DMS79 treated with DMSO at 0.1 percent for 48 hours (cell line): ENCODE results near the gene EAPP.
"Not testable (repeated sequence)": the region's sequence is repeated elsewhere in the genome, so short reads cannot be mapped to it uniquely, and the experiment has no call there.

Experiments
- DNase-seq: peaks from one replicate; lab custom pipeline; 2025; lab: John Stamatoyannopoulos, UW

EAPP gene

DNA sequence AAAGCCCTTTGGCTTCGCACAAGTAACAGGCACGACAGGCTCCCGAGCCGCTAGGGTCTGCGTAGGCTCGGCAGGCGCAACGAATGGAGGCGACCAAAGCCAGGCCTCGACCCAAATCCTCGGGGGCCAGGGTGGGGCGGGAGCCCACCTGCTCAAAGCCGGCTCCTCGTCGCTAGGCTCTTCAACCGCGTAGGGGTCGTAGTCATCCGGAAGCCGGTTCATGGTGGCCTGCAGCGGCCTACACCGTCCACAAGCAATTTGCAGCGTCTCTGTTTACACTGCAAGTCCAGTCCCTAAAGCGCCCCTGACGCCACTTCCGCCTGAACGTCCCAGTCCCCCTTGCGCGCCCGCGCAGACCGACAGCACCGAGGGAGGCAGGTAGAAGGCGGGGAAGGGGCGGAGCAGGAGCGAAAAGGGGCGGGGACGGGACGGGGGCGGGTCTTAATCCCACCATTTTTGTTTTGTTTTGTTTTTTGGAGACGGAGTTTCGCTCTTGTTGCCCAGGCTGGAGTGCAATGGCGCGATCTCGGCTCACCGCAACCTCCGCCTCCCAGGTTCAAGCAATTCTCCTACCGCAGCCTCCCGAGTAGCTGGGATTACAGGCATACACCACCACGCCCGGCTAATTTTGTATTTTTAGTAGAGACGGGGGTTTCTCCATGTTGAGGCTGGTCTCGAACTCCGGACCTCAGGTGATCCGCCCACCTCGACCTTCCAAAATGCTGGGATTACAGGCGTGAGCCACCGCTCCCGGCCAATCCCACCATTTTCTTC, at the start of gene EAPP:
TSS of gene EAPP (minus strand) at position 295 of the 774 bp plus-strand sequence. CDS start at position 222, 73 bp downstream.
- DNase-seq, result no peak

DNA sequence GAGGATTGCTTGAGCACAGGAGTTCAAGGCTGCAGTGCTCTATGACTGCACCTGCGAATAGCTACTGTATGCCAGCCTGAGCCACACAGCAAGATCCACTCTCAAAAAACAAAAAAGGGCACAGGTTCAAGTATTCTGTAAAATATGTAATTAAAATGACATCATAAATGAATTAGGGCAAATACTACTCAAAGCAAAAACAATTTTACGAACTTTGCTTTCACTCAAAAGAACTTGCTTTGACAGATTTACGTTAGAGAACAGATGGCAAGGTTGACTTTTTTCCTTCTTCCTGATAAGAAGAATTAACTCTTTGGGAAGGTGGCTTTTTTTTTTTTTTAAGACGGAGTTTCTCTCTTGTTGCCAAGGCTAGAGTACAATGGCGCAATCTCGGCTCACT, 44.0 kb upstream of the EAPP start:
- DNase-seq, result no peak

DNA sequence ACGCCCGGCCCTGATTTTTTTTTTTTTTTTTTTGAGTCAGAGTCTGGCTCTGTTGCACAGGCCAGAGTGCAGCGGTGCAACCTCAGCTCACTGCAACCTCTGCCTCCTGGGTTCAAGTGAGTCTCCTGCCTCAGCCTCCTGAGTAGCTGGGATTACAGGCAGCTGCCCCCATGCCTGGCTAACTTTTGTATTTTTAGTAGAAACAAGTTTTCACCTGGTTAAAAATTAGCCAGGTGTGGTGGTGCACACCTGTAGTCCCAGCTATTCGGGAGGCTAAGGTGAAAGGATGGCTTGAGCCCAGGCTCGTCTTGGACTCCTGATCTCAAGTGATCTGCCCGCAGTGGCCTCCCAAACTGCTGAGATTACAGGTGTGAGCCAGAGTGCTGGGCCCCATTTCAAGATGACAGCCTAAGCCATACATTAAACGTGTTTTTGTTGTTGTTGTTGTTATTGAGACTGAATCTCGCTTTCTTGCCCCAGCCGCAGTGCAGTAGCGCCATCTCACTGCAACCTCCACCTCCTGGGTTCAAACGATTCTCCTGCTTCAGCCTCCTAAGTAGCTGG, 42.7 kb upstream of the EAPP start:
- no peak for DNase-seq

DNA sequence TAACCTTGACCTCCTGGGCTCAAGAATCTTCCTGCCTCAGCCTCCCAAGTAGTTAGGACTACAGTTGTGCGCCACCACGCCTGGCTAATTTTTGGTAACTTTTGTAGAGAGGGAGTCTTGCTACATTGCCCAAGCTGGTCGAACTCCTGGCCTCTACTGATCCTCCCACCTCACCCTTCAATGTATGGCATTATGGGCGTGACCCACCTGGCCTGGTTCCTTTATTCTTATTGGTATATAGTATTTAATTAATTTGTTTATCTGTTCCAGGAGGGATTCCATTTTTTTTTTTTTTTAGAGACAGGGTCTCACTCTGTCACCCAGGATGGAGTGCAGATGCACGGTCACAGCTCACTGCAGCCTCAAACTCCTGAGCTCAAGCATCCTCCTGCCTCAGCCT, 40.9 kb upstream of the EAPP start:
- no peak for DNase-seq

GRCh38 chr14:34571771-34572170, 32.3 kb upstream of the EAPP start:
- DNase-seq, result no peak

- no peak for DNase-seq
These were observed 30.2 kb upstream of the EAPP start for GRCh38 chr14:34569750-34570149.

GRCh38 chr14:34568803-34569202, 29.3 kb upstream of the EAPP start:
- DNase-seq, result no peak

- DNase-seq, result no peak
These were observed 23.3 kb upstream of the EAPP start for GRCh38 chr14:34562776-34563150.

DNA sequence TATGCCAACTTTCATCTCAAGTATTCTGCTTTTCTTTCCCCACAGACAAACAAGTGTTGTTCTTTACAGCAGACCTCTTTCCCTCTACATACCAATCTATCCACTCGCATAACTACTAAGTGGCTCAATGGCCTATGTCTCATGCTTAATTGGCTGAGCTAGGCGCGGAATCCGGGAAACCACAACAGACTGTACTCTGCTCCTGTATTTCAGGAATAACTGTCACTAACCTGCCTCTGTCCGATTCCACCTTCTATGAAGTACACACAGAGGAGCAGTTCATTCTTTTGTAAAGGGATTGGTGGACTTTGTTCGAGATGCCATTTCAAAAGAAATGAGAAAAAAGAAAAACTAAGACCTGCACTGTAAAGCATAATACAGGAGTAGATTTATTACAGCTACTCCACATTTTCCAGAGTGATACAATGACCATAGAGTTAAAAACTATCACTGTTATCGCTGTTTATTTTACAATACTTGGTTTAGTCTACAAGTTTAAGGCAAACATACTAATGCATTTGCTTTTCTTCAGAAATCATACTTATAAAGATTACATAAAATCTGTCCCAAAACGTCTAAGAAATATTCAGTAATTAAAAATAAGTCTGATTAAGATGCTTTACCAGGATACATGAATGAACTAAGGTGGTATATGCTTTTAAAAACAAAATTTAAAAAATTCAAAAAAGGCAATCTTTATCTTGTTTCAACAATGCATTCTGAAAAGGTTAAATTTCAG, 22.7 kb upstream of the EAPP start:
- not testable (repeated sequence) for DNase-seq

- not testable (repeated sequence) for DNase-seq
These were observed 17.0 kb upstream of the EAPP start for GRCh38 chr14:34556498-34556829.

DNA sequence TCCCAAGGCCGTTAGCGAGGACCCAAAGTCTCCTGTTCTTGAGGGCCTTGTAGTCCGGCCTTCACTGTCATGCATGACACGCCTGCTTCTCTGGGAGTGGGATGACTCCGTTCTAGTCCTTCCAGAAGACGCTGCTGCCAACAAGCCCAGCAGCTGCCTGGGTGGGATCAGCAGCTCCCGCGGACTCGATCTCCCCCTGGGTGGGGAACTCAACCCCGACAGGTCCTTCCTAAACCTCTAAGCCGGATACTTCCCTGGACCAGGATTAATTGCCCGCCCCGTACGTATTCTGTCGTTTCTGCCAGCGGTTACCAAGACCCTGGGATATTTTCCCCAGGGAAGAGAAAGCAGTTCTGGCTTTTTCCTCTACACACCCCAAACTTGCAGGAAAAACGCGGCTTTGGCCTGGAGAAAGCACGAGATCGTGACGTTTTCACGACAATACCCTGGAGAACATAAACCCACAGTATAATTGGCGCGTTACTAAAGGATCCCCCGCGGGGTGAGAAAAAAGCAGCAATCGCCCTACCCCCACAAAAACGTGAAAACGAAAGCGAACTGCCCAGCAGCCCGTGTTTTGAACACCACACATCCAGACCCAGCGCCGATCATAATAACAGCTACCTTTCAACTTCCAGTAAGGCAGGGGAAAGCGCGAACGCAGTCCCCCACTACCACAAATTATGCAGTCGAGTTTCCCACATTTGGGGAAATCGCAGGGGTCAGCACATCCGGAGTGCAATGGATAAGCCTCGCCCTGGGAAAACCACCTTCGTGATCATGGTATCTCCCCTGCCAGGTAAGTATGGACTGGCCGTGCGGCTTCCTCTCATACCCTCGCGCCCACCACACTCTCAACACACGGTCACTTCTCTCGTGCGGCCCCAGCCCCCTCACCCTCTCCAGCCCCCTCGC, 16.3 kb upstream of the EAPP start:
- DNase-seq, result not testable (repeated sequence)

DNA sequence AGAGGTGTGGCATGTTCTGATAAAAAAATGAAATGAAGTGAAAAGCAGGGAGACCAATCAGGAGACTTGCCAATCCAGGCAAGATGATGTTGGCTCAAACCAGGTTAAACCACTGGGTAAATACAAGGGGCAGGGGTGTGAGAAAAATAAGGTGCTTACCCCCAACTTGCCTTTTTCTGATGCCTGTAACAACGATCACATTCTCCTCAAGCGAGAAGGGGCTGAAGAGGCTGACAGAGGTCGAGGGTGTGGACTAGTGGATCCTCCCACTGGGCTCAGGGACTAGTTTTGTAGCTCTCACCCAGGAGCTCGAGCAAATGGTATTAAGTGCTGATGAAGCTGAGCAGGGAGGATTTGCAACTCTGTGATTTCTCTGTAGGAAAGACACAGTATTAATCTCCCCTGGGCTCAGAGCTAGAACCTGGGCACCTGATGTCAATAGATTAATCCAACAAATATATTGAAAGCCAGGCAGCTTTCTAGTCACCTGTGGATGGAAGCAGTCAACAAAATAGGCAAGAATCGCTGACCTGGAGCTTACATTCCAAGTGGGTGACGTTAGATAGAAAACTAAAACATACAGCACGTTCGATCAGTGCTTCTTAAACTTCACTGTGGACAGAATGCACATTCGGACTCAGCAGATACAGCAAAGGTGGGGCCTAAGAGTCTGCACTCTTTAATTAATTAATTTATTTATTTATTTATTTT, 15.2 kb upstream of the EAPP start:
- DNase-seq, result no peak

- not testable (repeated sequence) for DNase-seq
These were observed 9.9 kb upstream of the EAPP start for GRCh38 chr14:34549276-34549966.

DNA sequence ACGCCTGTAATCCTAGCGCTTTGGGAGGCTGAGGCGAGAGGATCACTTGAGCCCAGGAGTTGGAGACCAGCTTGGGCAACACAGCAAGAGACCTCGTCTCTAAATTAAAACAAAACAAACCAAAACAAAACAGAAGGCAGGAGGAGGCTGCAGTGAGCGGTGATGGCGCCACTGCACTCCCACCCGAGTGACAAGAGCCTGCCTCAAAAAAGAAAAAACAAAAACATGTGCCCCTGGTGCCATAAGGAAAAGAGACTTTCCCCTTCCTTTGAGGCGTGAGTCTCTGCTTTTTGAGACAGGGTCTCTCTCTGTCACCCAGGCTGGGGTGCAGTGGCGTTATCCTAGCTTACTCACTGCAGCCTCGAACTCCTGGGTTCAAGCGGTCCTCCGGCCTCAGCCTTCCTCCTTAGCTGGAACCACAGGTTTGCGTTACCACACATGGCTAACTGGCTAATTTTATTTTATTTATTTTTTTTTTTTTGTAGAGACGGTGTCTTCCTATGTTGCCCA, 9.0 kb upstream of the EAPP start:
- DNase-seq, result no peak

- DNase-seq, result not testable (repeated sequence)
These were observed 7.6 kb upstream of the EAPP start for GRCh38 chr14:34547136-34547520.

GRCh38 chr14:34546272-34547135, 7.0 kb upstream of the EAPP start:
- DNase-seq, result not testable (repeated sequence)

GRCh38 chr14:34540181-34541059, 919 bp upstream of the EAPP start:
- not testable (repeated sequence) for DNase-seq

- DNase-seq, result no peak
These were observed 562 bp downstream of the EAPP start for GRCh38 chr14:34538871-34539406.
